ENCODE measurements around the gene ANKMY1. TPM values are rescaled to one million over a fixed set of nuclear protein-coding genes. Genes with fewer than 3 reads are reported as not detected.

Gene ANKMY1
- total RNA-seq, 1 experiment from 2014 or later, result 30.8 TPM

GRCh38 chr2:240462073-240462706, 95.6 kb downstream of the ANKMY1 start:
- no peak overlapping the region for H3K4me3 ChIP-seq (ENCODE audit: low read length)
- no peaks in the 10 kb centered on the region for H3K27me3 ChIP-seq (ENCODE audit: low read length)
- H3K4me1 ChIP-seq (ENCODE audit: low read length), result no peaks in the 10 kb centered on the region
- no peaks in the 10 kb centered on the region for H3K36me3 ChIP-seq (ENCODE audit: insufficient read depth, low read length)
- no peaks in the 10 kb centered on the region for H3K79me2 ChIP-seq (ENCODE audit: low read length)
- no peak overlapping the region for H3K4me2 ChIP-seq (ENCODE audit: low read depth, low read length, poor library complexity, severe bottlenecking)
- H4K20me1 ChIP-seq (ENCODE audit: insufficient read depth, low read depth, low read length), result peaks cover 6% of the 10 kb centered on the region; the same call in 1 of the 2 replicates
- H2AFZ ChIP-seq (ENCODE audit: low read length), result no peak overlapping the region
- H3K9me2 ChIP-seq (replicated peaks; ENCODE audit: insufficient read depth, low read length), result no peaks in the 10 kb centered on the region
- H3K9ac ChIP-seq (ENCODE audit: low read length), result no peak overlapping the region
- no peak for DNase-seq
- no peak overlapping the region for H3K27ac ChIP-seq (ENCODE audit: low read length)
- H3K9me3 ChIP-seq (ENCODE audit: low read length), result no peaks in the 10 kb centered on the region

GRCh38 chr2:240461471-240462072, 96.2 kb downstream of the ANKMY1 start:
- peaks cover 6% of the 10 kb centered on the region; the same call in 1 of the 2 replicates for H4K20me1 ChIP-seq (ENCODE audit: insufficient read depth, low read depth, low read length)
- H3K9ac ChIP-seq (ENCODE audit: low read length), result no peak overlapping the region
- no peak for DNase-seq
- no peak overlapping the region for H3K27ac ChIP-seq (ENCODE audit: low read length)
- H3K9me3 ChIP-seq (ENCODE audit: low read length), result no peaks in the 10 kb centered on the region
- H3K27me3 ChIP-seq (ENCODE audit: low read length), result no peaks in the 10 kb centered on the region
- no peaks in the 10 kb centered on the region for H3K9me2 ChIP-seq (replicated peaks; ENCODE audit: insufficient read depth, low read length)
- no peak overlapping the region for H3K4me2 ChIP-seq (ENCODE audit: low read depth, low read length, poor library complexity, severe bottlenecking)
- H3K79me2 ChIP-seq (ENCODE audit: low read length), result no peaks in the 10 kb centered on the region
- H2AFZ ChIP-seq (ENCODE audit: low read length), result no peak overlapping the region
- H3K4me3 ChIP-seq (ENCODE audit: low read length), result no peak overlapping the region
- no peaks in the 10 kb centered on the region for H3K4me1 ChIP-seq (ENCODE audit: low read length)
- no peaks in the 10 kb centered on the region for H3K36me3 ChIP-seq (ENCODE audit: insufficient read depth, low read length)

- no peaks in the 10 kb centered on the region for H3K4me1 ChIP-seq (ENCODE audit: low read length)
- no peaks in the 10 kb centered on the region for H3K9me3 ChIP-seq (ENCODE audit: low read length)
- H3K79me2 ChIP-seq (ENCODE audit: low read length), result no peaks in the 10 kb centered on the region
- H2AFZ ChIP-seq (ENCODE audit: low read length), result no peak overlapping the region
- H3K4me3 ChIP-seq (ENCODE audit: low read length), result no peak overlapping the region
- no peak overlapping the region for H3K9ac ChIP-seq (ENCODE audit: low read length)
- no peak for DNase-seq
- H4K20me1 ChIP-seq (ENCODE audit: insufficient read depth, low read depth, low read length), result peaks cover 6% of the 10 kb centered on the region; the same call in 1 of the 2 replicates
- no peaks in the 10 kb centered on the region for H3K27me3 ChIP-seq (ENCODE audit: low read length)
- no peaks in the 10 kb centered on the region for H3K36me3 ChIP-seq (ENCODE audit: insufficient read depth, low read length)
- no peak overlapping the region for H3K4me2 ChIP-seq (ENCODE audit: low read depth, low read length, poor library complexity, severe bottlenecking)
- no peaks in the 10 kb centered on the region for H3K9me2 ChIP-seq (replicated peaks; ENCODE audit: insufficient read depth, low read length)
- H3K27ac ChIP-seq (ENCODE audit: low read length), result no peak overlapping the region
These were observed 96.9 kb downstream of the ANKMY1 start for GRCh38 chr2:240460781-240461431.

GRCh38 chr2:240460253-240460711, 97.5 kb downstream of the ANKMY1 start:
- Histone ChIP-seq H3K9me3 (ENCODE audit: low read length) (no peaks in the 10 kb centered on the region), H3K27ac (ENCODE audit: low read length) (no peak overlapping the region)
- DNase-seq, result no peak

GRCh38 chr2:240459401-240460252, 98.2 kb downstream of the ANKMY1 start:
- H3K4me2 ChIP-seq (ENCODE audit: low read depth, low read length, poor library complexity, severe bottlenecking), result no peak overlapping the region
- DNase-seq, result no peak
- no peak overlapping the region for H3K27ac ChIP-seq (ENCODE audit: low read length)
- H2AFZ ChIP-seq (ENCODE audit: low read length), result no peak overlapping the region
- H3K4me3 ChIP-seq (ENCODE audit: low read length), result no peak overlapping the region
- no peaks in the 10 kb centered on the region for H3K36me3 ChIP-seq (ENCODE audit: insufficient read depth, low read length)
- no peaks in the 10 kb centered on the region for H3K79me2 ChIP-seq (ENCODE audit: low read length)
- H3K27me3 ChIP-seq (ENCODE audit: low read length), result no peaks in the 10 kb centered on the region
- H3K4me1 ChIP-seq (ENCODE audit: low read length), result no peaks in the 10 kb centered on the region
- H3K9ac ChIP-seq (ENCODE audit: low read length), result no peak overlapping the region
- H3K9me2 ChIP-seq (replicated peaks; ENCODE audit: insufficient read depth, low read length), result no peaks in the 10 kb centered on the region
- no peaks in the 10 kb centered on the region for H3K9me3 ChIP-seq (ENCODE audit: low read length)
- peaks cover 6% of the 10 kb centered on the region; the same call in 1 of the 2 replicates for H4K20me1 ChIP-seq (ENCODE audit: insufficient read depth, low read depth, low read length)

More at GRCh38 chr2:240460253-240460711, 97.5 kb downstream of the ANKMY1 start:
- H3K9ac ChIP-seq (ENCODE audit: low read length), result no peak overlapping the region
- H3K4me1 ChIP-seq (ENCODE audit: low read length), result no peaks in the 10 kb centered on the region
- H3K4me3 ChIP-seq (ENCODE audit: low read length), result no peak overlapping the region
- H3K36me3 ChIP-seq (ENCODE audit: insufficient read depth, low read length), result no peaks in the 10 kb centered on the region
- H4K20me1 ChIP-seq (ENCODE audit: insufficient read depth, low read depth, low read length), result peaks cover 6% of the 10 kb centered on the region; the same call in 1 of the 2 replicates
- H3K4me2 ChIP-seq (ENCODE audit: low read depth, low read length, poor library complexity, severe bottlenecking), result no peak overlapping the region
- H3K27me3 ChIP-seq (ENCODE audit: low read length), result no peaks in the 10 kb centered on the region
- H3K79me2 ChIP-seq (ENCODE audit: low read length), result no peaks in the 10 kb centered on the region
- H2AFZ ChIP-seq (ENCODE audit: low read length), result no peak overlapping the region
- H3K9me2 ChIP-seq (replicated peaks; ENCODE audit: insufficient read depth, low read length), result no peaks in the 10 kb centered on the region

GRCh38 chr2:240458900-240459391, 98.8 kb downstream of the ANKMY1 start:
- Histone ChIP-seq H3K36me3 (ENCODE audit: insufficient read depth, low read length) (no peaks in the 10 kb centered on the region), H3K79me2 (ENCODE audit: low read length) (no peaks in the 10 kb centered on the region), H2AFZ (ENCODE audit: low read length) (no peak overlapping the region), H3K4me1 (ENCODE audit: low read length) (no peaks in the 10 kb centered on the region), H3K4me2 (ENCODE audit: low read depth, low read length, poor library complexity, severe bottlenecking) (no peak overlapping the region), H3K4me3 (ENCODE audit: low read length) (no peak overlapping the region), H3K27ac (ENCODE audit: low read length) (no peak overlapping the region), H3K9ac (ENCODE audit: low read length) (no peak overlapping the region), H3K9me2 (replicated peaks; ENCODE audit: insufficient read depth, low read length) (no peaks in the 10 kb centered on the region), H4K20me1 (ENCODE audit: insufficient read depth, low read depth, low read length) (peaks cover 6% of the 10 kb centered on the region; the same call in 1 of the 2 replicates), H3K27me3 (ENCODE audit: low read length) (no peaks in the 10 kb centered on the region), H3K9me3 (ENCODE audit: low read length) (no peaks in the 10 kb centered on the region)
- no peak for DNase-seq

- no peak overlapping the region for H3K4me2 ChIP-seq (ENCODE audit: low read depth, low read length, poor library complexity, severe bottlenecking)
- H3K9me3 ChIP-seq (ENCODE audit: low read length), result no peaks in the 10 kb centered on the region
- no peaks in the 10 kb centered on the region for H3K27me3 ChIP-seq (ENCODE audit: low read length)
- no peak overlapping the region for H3K27ac ChIP-seq (ENCODE audit: low read length)
- no peaks in the 10 kb centered on the region for H3K4me1 ChIP-seq (ENCODE audit: low read length)
- no peak overlapping the region for H3K4me3 ChIP-seq (ENCODE audit: low read length)
- DNase-seq, result no peak
- no peak overlapping the region for H3K9ac ChIP-seq (ENCODE audit: low read length)
- H2AFZ ChIP-seq (ENCODE audit: low read length), result no peak overlapping the region
- no peaks in the 10 kb centered on the region for H3K36me3 ChIP-seq (ENCODE audit: insufficient read depth, low read length)
- H3K9me2 ChIP-seq (replicated peaks; ENCODE audit: insufficient read depth, low read length), result no peaks in the 10 kb centered on the region
- peaks cover 6% of the 10 kb centered on the region; the same call in 1 of the 2 replicates for H4K20me1 ChIP-seq (ENCODE audit: insufficient read depth, low read depth, low read length)
- H3K79me2 ChIP-seq (ENCODE audit: low read length), result no peaks in the 10 kb centered on the region
These were observed 99.5 kb downstream of the ANKMY1 start for GRCh38 chr2:240458044-240458899.

Measured in Karpas-422 (cell line).